Vagina (tissue), 2 donors: ENCODE measurements around the gene TPST2. TPM values are rescaled to one million over a fixed set of nuclear protein-coding genes. Genes with fewer than 3 reads are reported as not detected.

ENCODE experiments used
- DNase-seq, 2 donors: peaks; one replicate each; pipeline ENCODE4 v3.0.0-alpha.2; 2017; ENCODE audit errors: extremely low spot score in 2 of 2
- H3K27ac ChIP-seq: fragments of 200-600 bp; sonication (generic); one replicate; pipeline ENCODE4 v1.5.1; 2019
- H3K27me3 ChIP-seq: fragments of 200-600 bp; sonication (generic); one replicate; pipeline ENCODE4 v1.5.1; 2019
- H3K36me3 ChIP-seq, 2 donors: fragments of 200-600 bp; sonication (generic); one replicate each; pipeline ENCODE4 v1.5.1; 2017 to 2019
- H3K4me1 ChIP-seq: fragments of 200-600 bp; sonication (generic); one replicate; pipeline ENCODE4 v1.5.1; 2019
- H3K4me3 ChIP-seq, 2 donors: fragments of 200-600 bp; sonication (generic); 1 replicate in 1 of 2; 2 replicates in 1 of 2; pipeline ENCODE4 v1.5.1; 2016 to 2019
- H3K9me3 ChIP-seq: fragments of 200-600 bp; sonication (generic); one replicate; pipeline ENCODE4 v1.5.1; 2019
- POLR2A ChIP-seq, 2 donors: fragments of 450-650 bp; IDR thresholded peaks; one replicate each; pipeline ENCODE4 v1.6.1; 2017; ENCODE audit warnings: antibody characterized with exemption in 2 of 2, mild to moderate bottlenecking in 2 of 2, moderate library complexity in 2 of 2
- POLR2AphosphoS5 ChIP-seq, 2 donors: sonication (generic); formaldehyde crosslinking; IDR thresholded peaks; one replicate each; pipeline ENCODE4 v1.9.0; 2017; ENCODE audit warnings: antibody characterized with exemption in 2 of 2, mild to moderate bottlenecking in 2 of 2, low read depth in 1 of 2; ENCODE audit not compliant: insufficient read depth in 1 of 2
- intact Hi-C: fragments of 100-400 bp; cut with DNase I; formaldehyde crosslinking; loops from one replicate; pipeline ENCODE4 v1.15.1; 2023
- total RNA-seq: library from RNA; depleted of rRNA; stranded (reverse); fragments of >200 nt; gene quantifications from one replicate; pipeline ENCODE4 v1.2.3, GENCODE V29; 2016
- TF ChIP-seq, protein P1 (sequence below), 3 experiments: fragments of 450-650 bp in 2 of 3; fragments of 200-600 bp in 1 of 3; sonication (generic) in 1 of 3; IDR thresholded peaks; one replicate each; pipeline ENCODE4 v1.5.1; 2017 to 2019; ENCODE audit warnings: antibody characterized with exemption in 3 of 3, mild to moderate bottlenecking in 2 of 3, moderate library complexity in 2 of 3

Gene TPST2
- total RNA-seq, 1 donor from 2014 or later: 96.3 TPM

DNA sequence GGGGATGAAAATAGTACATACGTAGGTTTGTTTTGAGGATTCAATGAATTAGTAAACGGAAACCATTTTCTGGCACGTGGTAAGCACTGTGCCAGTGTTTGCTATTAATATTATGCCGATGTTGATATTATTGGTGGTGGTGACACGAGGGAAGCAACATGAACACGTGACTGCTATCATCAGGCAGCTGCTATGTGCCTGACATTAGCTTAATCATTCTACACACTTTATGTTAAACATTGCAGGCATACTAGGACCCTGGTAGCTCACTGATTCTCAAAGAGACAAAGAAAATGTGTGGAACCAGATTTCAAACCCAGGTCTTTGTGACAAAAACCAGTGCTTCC lies 105.6 kb downstream of the TPST2 start:
- intact Hi-C loops: no loop called here
- Histone ChIP-seq H3K4me3 (peak overlapping the region; percentile 68 to 99), H3K27ac (peak overlapping the region; percentile 98), H3K9me3 (no peaks in the 10 kb centered on the region), H3K4me1 (peaks cover 60% of the 10 kb centered on the region), H3K27me3 (no peaks in the 10 kb centered on the region), H3K36me3 (peaks cover 0 to 25% of the 10 kb centered on the region in 2 donors)
- TF ChIP-seq POLR2AphosphoS5 (IDR thresholded peaks at IDR 0.05; ENCODE audit: insufficient read depth in 1 of 2, low read depth in 1 of 2) (no peak), POLR2A (IDR thresholded peaks at IDR 0.05) (no peak)
- DNase-seq: no peak

DNA sequence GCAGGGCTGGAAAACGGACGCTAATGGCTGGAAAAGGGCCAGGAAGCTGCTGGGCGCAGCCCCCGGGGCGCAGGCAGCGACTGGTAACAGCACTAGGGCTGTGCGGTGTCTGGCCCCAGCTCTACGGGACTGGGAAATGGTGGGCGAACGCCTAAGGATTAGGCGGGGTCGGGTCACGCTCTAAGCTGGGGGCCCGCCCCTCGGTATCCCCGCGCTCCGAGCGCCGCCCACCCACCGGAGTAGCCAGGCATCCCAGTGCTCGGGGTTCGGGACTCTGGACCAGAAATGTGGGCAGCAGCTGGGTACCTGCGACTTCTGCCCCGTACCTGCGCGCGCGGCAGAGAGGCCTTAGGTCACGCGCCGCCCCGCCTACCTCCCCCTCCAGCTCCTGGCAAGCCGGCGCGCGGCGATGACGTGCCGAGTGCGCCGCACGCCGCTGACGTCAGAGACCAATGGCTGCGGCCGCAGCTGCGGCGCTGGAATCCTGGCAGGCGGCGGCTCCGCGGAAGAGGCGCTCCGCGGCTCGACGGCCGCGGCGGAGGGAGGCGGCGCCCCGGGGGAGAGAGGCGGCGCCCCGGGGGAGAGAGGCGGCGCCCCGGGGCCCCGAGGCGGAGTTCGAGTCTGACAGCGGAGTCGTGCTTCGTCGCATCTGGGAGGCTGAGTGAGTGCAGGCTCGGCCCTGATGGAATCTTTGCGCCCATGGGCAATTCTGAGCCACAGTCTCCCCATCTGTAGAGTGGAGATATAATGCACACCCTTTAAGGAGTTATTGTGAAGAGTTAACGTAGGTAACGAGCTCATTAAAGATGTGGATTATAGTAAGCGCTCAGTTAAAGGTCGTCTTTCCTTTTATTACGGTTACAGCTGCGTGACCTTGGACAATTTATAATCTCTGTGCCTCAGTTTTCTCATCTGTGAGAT lies 106.2 kb downstream of the TPST2 start, which contains the start of the genes HPS4 and SRRD:
Gene HPS4, minus strand, starts transcription at position 345 of the 921 bp plus-strand sequence. CDS start 2,021 bp downstream, outside the sequence.
Gene SRRD, plus strand, starts transcription at position 439 of the 921 bp plus-strand sequence. Its CDS starts 14 bp downstream, at position 453.
- Histone ChIP-seq H3K9me3 (no peaks in the 10 kb centered on the region), H3K36me3 (peaks cover 0 to 19% of the 10 kb centered on the region in 2 donors), H3K4me3 (peak within 1 kb of the TSS; percentile 68 to 99), H3K27ac (peak within 1 kb of the TSS; percentile 98), H3K4me1 (peaks cover 67% of the 10 kb centered on the region), H3K27me3 (no peaks in the 10 kb centered on the region)
- DNase-seq: no peak
- TF ChIP-seq POLR2AphosphoS5 (IDR thresholded peaks at IDR 0.05; ENCODE audit: insufficient read depth in 1 of 2, low read depth in 1 of 2) (peak; percentile 75 to 95), POLR2A (IDR thresholded peaks at IDR 0.05) (peak in 1 of 2 donors; percentile 84)
- TF ChIP-seq, protein P1, sequence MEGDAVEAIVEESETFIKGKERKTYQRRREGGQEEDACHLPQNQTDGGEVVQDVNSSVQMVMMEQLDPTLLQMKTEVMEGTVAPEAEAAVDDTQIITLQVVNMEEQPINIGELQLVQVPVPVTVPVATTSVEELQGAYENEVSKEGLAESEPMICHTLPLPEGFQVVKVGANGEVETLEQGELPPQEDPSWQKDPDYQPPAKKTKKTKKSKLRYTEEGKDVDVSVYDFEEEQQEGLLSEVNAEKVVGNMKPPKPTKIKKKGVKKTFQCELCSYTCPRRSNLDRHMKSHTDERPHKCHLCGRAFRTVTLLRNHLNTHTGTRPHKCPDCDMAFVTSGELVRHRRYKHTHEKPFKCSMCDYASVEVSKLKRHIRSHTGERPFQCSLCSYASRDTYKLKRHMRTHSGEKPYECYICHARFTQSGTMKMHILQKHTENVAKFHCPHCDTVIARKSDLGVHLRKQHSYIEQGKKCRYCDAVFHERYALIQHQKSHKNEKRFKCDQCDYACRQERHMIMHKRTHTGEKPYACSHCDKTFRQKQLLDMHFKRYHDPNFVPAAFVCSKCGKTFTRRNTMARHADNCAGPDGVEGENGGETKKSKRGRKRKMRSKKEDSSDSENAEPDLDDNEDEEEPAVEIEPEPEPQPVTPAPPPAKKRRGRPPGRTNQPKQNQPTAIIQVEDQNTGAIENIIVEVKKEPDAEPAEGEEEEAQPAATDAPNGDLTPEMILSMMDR (IDR thresholded peaks at IDR 0.05): peak in 1 of 3 experiments; percentile 28
- intact Hi-C loops: no loop called here

DNA sequence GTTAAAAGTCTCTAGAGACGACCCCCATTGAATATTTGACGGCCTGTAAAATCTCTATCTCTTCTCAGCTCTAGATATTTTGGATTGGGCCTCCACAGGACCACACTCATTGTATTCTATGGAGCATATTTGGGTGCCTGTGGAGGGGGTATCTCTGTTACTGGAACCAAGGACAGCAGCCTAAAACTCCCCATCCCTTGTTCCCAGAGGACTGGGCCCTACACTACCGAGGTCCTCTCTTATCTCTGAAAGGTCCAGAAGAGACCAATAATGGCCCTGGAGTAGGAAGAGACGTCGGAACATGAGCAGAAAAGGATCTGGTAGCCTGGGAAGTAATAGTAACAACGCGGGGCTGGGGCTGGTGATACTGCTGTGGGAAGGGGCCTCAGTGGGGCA lies 106.9 kb downstream of the TPST2 start:
- no peak for DNase-seq
- Histone ChIP-seq H3K4me1 (peaks cover 69% of the 10 kb centered on the region), H3K4me3 (peak overlapping the region; percentile 68 to 99), H3K27me3 (no peaks in the 10 kb centered on the region), H3K9me3 (no peaks in the 10 kb centered on the region), H3K36me3 (peaks cover 0 to 12% of the 10 kb centered on the region in 2 donors), H3K27ac (peak overlapping the region; percentile 98)
- TF ChIP-seq, protein P1 (IDR thresholded peaks at IDR 0.05): no peak
- TF ChIP-seq POLR2AphosphoS5 (IDR thresholded peaks at IDR 0.05; ENCODE audit: insufficient read depth in 1 of 2, low read depth in 1 of 2) (no peak), POLR2A (IDR thresholded peaks at IDR 0.05) (no peak)
- intact Hi-C loops: no loop called here

DNA sequence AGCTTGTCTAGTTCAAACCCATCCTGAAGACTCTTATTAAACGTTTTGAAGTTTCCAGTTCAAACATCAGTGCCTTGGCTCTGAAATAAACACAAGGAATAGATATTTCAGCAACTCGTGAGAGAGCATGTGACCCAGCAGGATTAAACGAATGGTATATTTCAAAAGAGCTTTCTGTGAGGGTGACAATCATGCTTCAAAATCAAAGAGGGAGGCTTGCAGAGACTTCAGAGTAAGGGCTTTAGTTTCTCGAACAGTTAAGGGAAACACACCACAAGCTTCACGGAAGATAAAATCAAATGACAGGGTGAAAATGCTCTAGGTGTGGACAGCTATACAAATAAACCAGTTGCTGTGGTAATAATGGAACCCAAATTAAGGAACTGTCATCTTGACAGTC lies 107.8 kb downstream of the TPST2 start:
- Histone ChIP-seq H3K36me3 (peaks cover 0 to 11% of the 10 kb centered on the region in 2 donors), H3K27me3 (no peaks in the 10 kb centered on the region), H3K27ac (no peak overlapping the region), H3K9me3 (no peaks in the 10 kb centered on the region), H3K4me1 (peaks cover 69% of the 10 kb centered on the region), H3K4me3 (peak overlapping the region in 1 of 2 donors; percentile 99)
- no peak for DNase-seq
- intact Hi-C loops: no loop called here
- TF ChIP-seq POLR2A (IDR thresholded peaks at IDR 0.05): no peak
- TF ChIP-seq, protein P1 (IDR thresholded peaks at IDR 0.05): no peak
- no peak for TF ChIP-seq POLR2AphosphoS5 (IDR thresholded peaks at IDR 0.05; ENCODE audit: insufficient read depth in 1 of 2, low read depth in 1 of 2)

DNA sequence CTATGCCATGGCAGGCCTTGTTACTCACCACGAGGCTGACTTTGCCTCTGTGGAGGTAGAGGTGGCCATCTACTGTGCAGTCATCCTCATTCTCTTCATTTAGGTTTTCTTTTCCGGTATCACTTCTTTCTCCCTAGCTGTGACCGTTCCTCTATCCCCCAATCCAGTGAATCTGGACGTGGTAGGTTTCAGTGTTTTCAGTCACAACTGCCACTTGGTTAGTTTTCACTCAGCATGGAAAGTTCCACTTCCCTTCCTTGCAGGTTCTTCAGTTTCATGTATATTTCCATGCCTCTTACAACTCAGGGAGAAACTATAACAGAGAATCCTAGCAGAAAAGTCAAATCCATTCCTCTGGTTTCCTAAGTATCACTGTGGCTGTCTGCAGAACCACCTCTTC lies 108.2 kb downstream of the TPST2 start:
- DNase-seq: no peak
- no peak overlapping the region for H3K4me3 ChIP-seq
- H3K27me3 ChIP-seq: no peaks in the 10 kb centered on the region
- H3K4me1 ChIP-seq: peaks cover 69% of the 10 kb centered on the region
- TF ChIP-seq POLR2A (IDR thresholded peaks at IDR 0.05): no peak
- TF ChIP-seq POLR2AphosphoS5 (IDR thresholded peaks at IDR 0.05; ENCODE audit: insufficient read depth in 1 of 2, low read depth in 1 of 2): no peak
- TF ChIP-seq, protein P1 (IDR thresholded peaks at IDR 0.05): no peak
- H3K27ac ChIP-seq: no peak overlapping the region
- intact Hi-C loops: no loop called here
- H3K36me3 ChIP-seq: peaks cover 0 to 12% of the 10 kb centered on the region in 2 donors
- H3K9me3 ChIP-seq: no peaks in the 10 kb centered on the region
